ENCODE data around the gene SYNPO2.

SYNPO2 gene

GRCh38 chr4:119038116-119038841 is 149.6 kb downstream of the SYNPO2 start:
- Histone ChIP-seq H3K4me3 (ENCODE audit: severe bottlenecking) (no peak overlapping the region), H3K36me3 (ENCODE audit: low read depth) (no peaks in the 10 kb centered on the region), H3K27ac (ENCODE audit: poor library complexity, severe bottlenecking) (no peak overlapping the region), H3K4me1 (ENCODE audit: insufficient read depth, poor library complexity, severe bottlenecking) (peaks cover 8% of the 10 kb centered on the region), H3K9me3 (ENCODE audit: severe bottlenecking) (no peaks in the 10 kb centered on the region), H3K27me3 (ENCODE audit: insufficient read depth, poor library complexity, severe bottlenecking) (no peaks in the 10 kb centered on the region)
- DNase-seq (ENCODE audit: low spot score) (no peak), ATAC-seq (ENCODE audit: low read depth) (no peak)
- no peak for TF ChIP-seq CTCF (IDR thresholded peaks at IDR 0.05; ENCODE audit: poor library complexity, severe bottlenecking)

GRCh38 chr4:119039160-119039559 is 150.5 kb downstream of the SYNPO2 start:
- ATAC-seq (ENCODE audit: low read depth), result no peak
- no peak overlapping the region for H3K4me3 ChIP-seq (ENCODE audit: severe bottlenecking)
- TF ChIP-seq CTCF (IDR thresholded peaks at IDR 0.05; ENCODE audit: poor library complexity, severe bottlenecking), result no peak
- no peaks in the 10 kb centered on the region for H3K9me3 ChIP-seq (ENCODE audit: severe bottlenecking)
- no peaks in the 10 kb centered on the region for H3K36me3 ChIP-seq (ENCODE audit: low read depth)
- DNase-seq (ENCODE audit: low spot score), result no peak
- H3K27me3 ChIP-seq (ENCODE audit: insufficient read depth, poor library complexity, severe bottlenecking), result no peaks in the 10 kb centered on the region
- no peak overlapping the region for H3K27ac ChIP-seq (ENCODE audit: poor library complexity, severe bottlenecking)
- peaks cover 8% of the 10 kb centered on the region for H3K4me1 ChIP-seq (ENCODE audit: insufficient read depth, poor library complexity, severe bottlenecking)

DNA sequence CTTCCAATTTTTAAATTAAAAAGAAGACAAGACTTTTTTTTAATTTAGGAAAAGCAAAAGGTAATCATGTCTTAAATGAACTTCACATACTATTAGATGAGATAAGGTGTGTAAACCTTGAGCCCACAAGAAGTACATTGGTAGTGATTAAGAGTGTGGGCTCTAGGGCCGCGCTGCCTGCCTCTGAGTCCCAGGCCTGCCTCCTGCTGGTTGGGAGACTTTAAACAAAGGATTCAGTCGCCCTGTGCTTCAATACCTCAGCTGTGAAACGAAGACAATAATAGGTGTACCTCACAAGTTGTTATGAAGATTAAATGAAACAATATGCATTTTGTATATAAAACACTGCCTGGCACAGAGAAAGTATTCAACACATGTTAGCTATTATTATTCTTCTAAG is 151.1 kb downstream of the SYNPO2 start:
- no peak for ATAC-seq (ENCODE audit: low read depth)
- TF ChIP-seq CTCF (IDR thresholded peaks at IDR 0.05; ENCODE audit: poor library complexity, severe bottlenecking), result no peak
- Histone ChIP-seq H3K27me3 (ENCODE audit: insufficient read depth, poor library complexity, severe bottlenecking) (no peaks in the 10 kb centered on the region), H3K27ac (ENCODE audit: poor library complexity, severe bottlenecking) (no peak overlapping the region), H3K4me1 (ENCODE audit: insufficient read depth, poor library complexity, severe bottlenecking) (peaks cover 8% of the 10 kb centered on the region), H3K4me3 (ENCODE audit: severe bottlenecking) (no peak overlapping the region), H3K36me3 (ENCODE audit: low read depth) (no peaks in the 10 kb centered on the region), H3K9me3 (ENCODE audit: severe bottlenecking) (no peaks in the 10 kb centered on the region)
- no peak for DNase-seq (ENCODE audit: low spot score)

DNA sequence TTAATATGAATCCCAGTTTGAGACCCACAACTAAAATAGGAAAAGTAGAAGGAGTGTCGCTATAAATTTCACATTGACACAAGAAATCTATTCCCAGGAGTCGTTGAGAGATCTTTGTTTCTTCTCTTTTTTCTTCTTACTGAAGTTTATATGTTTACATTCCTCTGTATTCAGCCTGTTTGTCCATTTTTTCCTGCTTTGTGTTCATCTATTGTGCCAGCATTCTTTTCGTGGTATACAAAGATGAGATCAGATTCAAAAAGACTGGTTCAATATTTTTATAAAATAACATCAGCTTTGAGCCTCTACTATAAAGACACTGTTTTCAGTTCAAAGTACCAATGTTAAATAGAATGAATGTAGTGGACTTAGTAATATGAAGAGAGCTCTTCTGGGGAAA is 151.6 kb downstream of the SYNPO2 start:
- ATAC-seq (ENCODE audit: low read depth) (no peak), DNase-seq (ENCODE audit: low spot score) (no peak)
- TF ChIP-seq CTCF (IDR thresholded peaks at IDR 0.05; ENCODE audit: poor library complexity, severe bottlenecking), result no peak
- Histone ChIP-seq H3K4me3 (ENCODE audit: severe bottlenecking) (no peak overlapping the region), H3K9me3 (ENCODE audit: severe bottlenecking) (no peaks in the 10 kb centered on the region), H3K27me3 (ENCODE audit: insufficient read depth, poor library complexity, severe bottlenecking) (no peaks in the 10 kb centered on the region), H3K36me3 (ENCODE audit: low read depth) (no peaks in the 10 kb centered on the region), H3K4me1 (ENCODE audit: insufficient read depth, poor library complexity, severe bottlenecking) (peaks cover 8% of the 10 kb centered on the region), H3K27ac (ENCODE audit: poor library complexity, severe bottlenecking) (no peak overlapping the region)

DNA sequence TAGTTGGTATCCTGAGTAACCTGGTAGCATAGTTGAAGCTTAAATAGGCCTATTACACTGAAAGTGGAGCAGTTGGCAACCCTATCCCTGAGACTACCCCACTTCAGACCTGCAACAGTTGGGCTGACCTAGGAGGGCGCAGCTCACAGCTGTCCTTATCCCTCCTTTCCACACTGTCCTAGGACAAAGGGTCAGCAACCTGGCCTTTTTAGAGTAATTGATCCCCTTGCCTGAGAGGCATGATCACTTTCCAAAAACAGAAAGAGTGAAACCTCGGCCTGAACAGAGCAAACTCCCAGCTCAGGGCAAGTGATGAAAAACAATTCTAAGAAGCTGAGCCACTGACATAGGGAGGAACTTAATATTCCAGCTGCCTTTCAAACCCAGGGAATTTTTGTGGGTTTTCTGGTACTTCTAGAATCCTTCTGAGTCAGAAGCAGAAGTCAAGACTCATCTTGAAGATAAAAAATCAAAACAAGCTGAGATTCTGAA is 152.1 kb downstream of the SYNPO2 start:
- Histone ChIP-seq H3K4me1 (ENCODE audit: insufficient read depth, poor library complexity, severe bottlenecking) (peaks cover 8% of the 10 kb centered on the region), H3K27me3 (ENCODE audit: insufficient read depth, poor library complexity, severe bottlenecking) (no peaks in the 10 kb centered on the region), H3K4me3 (ENCODE audit: severe bottlenecking) (no peak overlapping the region), H3K36me3 (ENCODE audit: low read depth) (no peaks in the 10 kb centered on the region), H3K9me3 (ENCODE audit: severe bottlenecking) (no peaks in the 10 kb centered on the region), H3K27ac (ENCODE audit: poor library complexity, severe bottlenecking) (no peak overlapping the region)
- DNase-seq (ENCODE audit: low spot score) (no peak), ATAC-seq (ENCODE audit: low read depth) (peak; percentile 60; the same call in 2 of the 3 replicates)
- no peak for TF ChIP-seq CTCF (IDR thresholded peaks at IDR 0.05; ENCODE audit: poor library complexity, severe bottlenecking)
